Measurements from ENCODE around the gene ARHGAP6. TPM values are rescaled to one million over a fixed set of nuclear protein-coding genes. Genes with fewer than 3 reads are reported as not detected.

ARHGAP6 gene
- total and polyA plus RNA-seq, 9 of the 15 experiments (the other 6 are each of a cell fraction or from before 2014, with no cell fraction given): 12.5 to 63.6 (median 41.8) TPM

DNA sequence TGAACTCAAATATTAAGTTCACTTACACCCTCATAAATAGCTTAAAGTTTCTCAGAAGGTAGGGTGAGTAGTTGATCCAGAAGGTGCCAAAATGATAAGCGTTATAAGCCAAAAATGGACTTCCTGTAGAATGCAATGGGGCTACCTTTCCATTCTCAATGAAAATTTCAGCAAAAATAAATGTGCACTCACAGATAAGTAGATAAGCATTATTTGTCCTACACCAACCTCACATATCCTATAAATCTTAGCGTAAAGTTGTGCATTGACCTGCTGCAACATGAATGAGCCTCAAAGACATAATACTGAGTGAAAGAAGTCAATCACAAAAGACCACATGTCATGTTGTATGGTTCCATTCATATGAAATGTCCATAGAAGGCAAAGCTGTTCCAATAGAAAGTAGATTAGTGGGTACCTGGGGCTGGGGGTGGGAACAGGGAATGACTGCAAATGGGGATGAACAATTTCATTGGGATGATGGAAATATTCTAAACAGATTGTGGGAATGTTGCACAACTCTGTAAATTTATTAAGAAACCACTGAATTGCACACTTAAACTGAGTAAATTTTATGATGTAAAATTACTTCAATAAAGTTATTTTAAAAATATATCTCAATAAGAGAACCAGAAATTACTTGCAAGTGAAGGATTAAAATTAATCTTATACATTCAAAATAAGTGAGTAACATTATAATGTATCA, 271.6 kb downstream of the ARHGAP6 start:
- intact Hi-C loops (cut with micrococcal nuclease): no loop called here
- peaks cover 2% of the 10 kb centered on the region; the same call in 1 of the 3 replicates for H3K36me3 ChIP-seq (ENCODE audit: control insufficient read depth, insufficient read depth, low read length)
- H2AFZ ChIP-seq (ENCODE audit: low read depth, low read length): no peak overlapping the region
- ATAC-seq (peak; percentile 72), FAIRE-seq (no peak), DNase-seq (ENCODE audit: extremely low read depth in 1 of 4, low spot score in 3 of 4) (peak in 3 of 4 experiments; percentile 25 to 50 (median 34))
- H3K4me1 ChIP-seq (replicated peaks in 1 of 2; ENCODE audit: control insufficient read depth in 2 of 2, insufficient read depth in 2 of 2, low read length in 2 of 2): peaks cover 0 to 50% of the 10 kb centered on the region in 2 experiments; a peak in 3 of 5 replicates
- no peaks in the 10 kb centered on the region for H3K9me1 ChIP-seq (ENCODE audit: control insufficient read depth, insufficient read depth, low read length)
- no peaks in the 10 kb centered on the region for H3K9me3 ChIP-seq (replicated peaks; ENCODE audit: control insufficient read depth, insufficient read depth, low read depth, low read length)
- H3K9ac ChIP-seq (ENCODE audit: insufficient read depth in 1 of 2, low read depth in 2 of 2, low read length in 2 of 2): peak overlapping the region in 1 of 2 experiments; percentile 45; a peak in 2 of 4 replicates
- BruUV-seq (replicated peaks): no TSS peak
- no peaks in the 10 kb centered on the region for H4K20me1 ChIP-seq (replicated peaks; ENCODE audit: control insufficient read depth, insufficient read depth, low read length)
- WGBS (ENCODE audit: insufficient coverage, low coverage, missing lambda C conversion rate): 8% methylated on average over 2 of the region's 2 CpGs
- peaks cover 89% of the 10 kb centered on the region for H3K79me2 ChIP-seq (ENCODE audit: control insufficient read depth, insufficient read depth, low read length)
- no peaks in the 10 kb centered on the region for H3K27me3 ChIP-seq (ENCODE audit: control insufficient read depth in 2 of 2, insufficient read depth in 2 of 2, low read length in 2 of 2)
- in situ Hi-C loops (cut with MboI): loop anchor here (25.0 kb wide), 1 partner anchor 368 kb away; the partner anchor contains the start of gene MSL3
- H3K4me2 ChIP-seq (ENCODE audit: insufficient read depth, low read length): peak overlapping the region; percentile 39
- ChIA-PET POLR2A (interaction anchor here (0.8 to 2.2 kb wide), 3 partner anchors 8 to 68 kb away, joined by 3 to 7 read pairs (median 6); no protein-coding TSS in a partner anchor), CTCF (ENCODE audit: low intra/inter-chr PET ratio) (no interaction called here)
- peak overlapping the region; percentile 66 for H3K27ac ChIP-seq (ENCODE audit: extremely low read depth, low read depth, low read length)
- H3K4me3 ChIP-seq: no peak overlapping the region
- peak; percentile 77 to 98 for TF ChIP-seq SRF (CRISPR knock-in tag; IDR thresholded peaks at IDR 0.05)
- no peak for TF ChIP-seq CREBBP (IDR thresholded peaks at IDR 0.05; ENCODE audit: low read depth, low read length)
- TF ChIP-seq CEBPG (CRISPR knock-in tag; IDR thresholded peaks at IDR 0.05): no peak
- TF ChIP-seq CEBPG (tag; conservative IDR thresholded peaks at IDR 0.05 in 1 of 2, IDR thresholded peaks at IDR 0.05 in 1 of 2): peak in 1 of 2 experiments; percentile 68; a peak in 3 of 4 replicates
- no peak for TF ChIP-seq NFXL1 (CRISPR knock-in tag; IDR thresholded peaks at IDR 0.05)
- TF ChIP-seq EP300 (IDR thresholded peaks at IDR 0.05; ENCODE audit: low read length): peak; percentile 26; the same call in 1 of the 2 replicates
- TF ChIP-seq, protein P1, sequence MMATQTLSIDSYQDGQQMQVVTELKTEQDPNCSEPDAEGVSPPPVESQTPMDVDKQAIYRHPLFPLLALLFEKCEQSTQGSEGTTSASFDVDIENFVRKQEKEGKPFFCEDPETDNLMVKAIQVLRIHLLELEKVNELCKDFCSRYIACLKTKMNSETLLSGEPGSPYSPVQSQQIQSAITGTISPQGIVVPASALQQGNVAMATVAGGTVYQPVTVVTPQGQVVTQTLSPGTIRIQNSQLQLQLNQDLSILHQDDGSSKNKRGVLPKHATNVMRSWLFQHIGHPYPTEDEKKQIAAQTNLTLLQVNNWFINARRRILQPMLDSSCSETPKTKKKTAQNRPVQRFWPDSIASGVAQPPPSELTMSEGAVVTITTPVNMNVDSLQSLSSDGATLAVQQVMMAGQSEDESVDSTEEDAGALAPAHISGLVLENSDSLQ (IDR thresholded peaks at IDR 0.05): peak; percentile 73
- TF ChIP-seq, protein P2, sequence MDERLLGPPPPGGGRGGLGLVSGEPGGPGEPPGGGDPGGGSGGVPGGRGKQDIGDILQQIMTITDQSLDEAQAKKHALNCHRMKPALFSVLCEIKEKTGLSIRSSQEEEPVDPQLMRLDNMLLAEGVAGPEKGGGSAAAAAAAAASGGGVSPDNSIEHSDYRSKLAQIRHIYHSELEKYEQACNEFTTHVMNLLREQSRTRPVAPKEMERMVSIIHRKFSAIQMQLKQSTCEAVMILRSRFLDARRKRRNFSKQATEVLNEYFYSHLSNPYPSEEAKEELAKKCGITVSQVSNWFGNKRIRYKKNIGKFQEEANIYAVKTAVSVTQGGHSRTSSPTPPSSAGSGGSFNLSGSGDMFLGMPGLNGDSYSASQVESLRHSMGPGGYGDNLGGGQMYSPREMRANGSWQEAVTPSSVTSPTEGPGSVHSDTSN (CRISPR knock-in tag; IDR thresholded peaks at IDR 0.05; ENCODE audit: low read depth): no peak
- TF ChIP-seq, protein P2 (tag; conservative IDR thresholded peaks at IDR 0.05; ENCODE audit: low read depth): peak; percentile 62
- peak; percentile 50; the same call in 1 of the 2 replicates for TF ChIP-seq TCF3 (CRISPR knock-in tag; IDR thresholded peaks at IDR 0.05)
- peak; percentile 75 for TF ChIP-seq DPF2 (IDR thresholded peaks at IDR 0.05)
- TF ChIP-seq SOX6 (IDR thresholded peaks at IDR 0.05): peak; percentile 21; the same call in 1 of the 2 replicates
- TF ChIP-seq LEF1 (IDR thresholded peaks at IDR 0.05): peak; percentile 41; the same call in 1 of the 2 replicates
- TF ChIP-seq CXXC5 (CRISPR knock-in tag; IDR thresholded peaks at IDR 0.05): 0 out of 2 replicates have a peak, but pooled peaks have one; percentile 39
- TF ChIP-seq, protein P3, sequence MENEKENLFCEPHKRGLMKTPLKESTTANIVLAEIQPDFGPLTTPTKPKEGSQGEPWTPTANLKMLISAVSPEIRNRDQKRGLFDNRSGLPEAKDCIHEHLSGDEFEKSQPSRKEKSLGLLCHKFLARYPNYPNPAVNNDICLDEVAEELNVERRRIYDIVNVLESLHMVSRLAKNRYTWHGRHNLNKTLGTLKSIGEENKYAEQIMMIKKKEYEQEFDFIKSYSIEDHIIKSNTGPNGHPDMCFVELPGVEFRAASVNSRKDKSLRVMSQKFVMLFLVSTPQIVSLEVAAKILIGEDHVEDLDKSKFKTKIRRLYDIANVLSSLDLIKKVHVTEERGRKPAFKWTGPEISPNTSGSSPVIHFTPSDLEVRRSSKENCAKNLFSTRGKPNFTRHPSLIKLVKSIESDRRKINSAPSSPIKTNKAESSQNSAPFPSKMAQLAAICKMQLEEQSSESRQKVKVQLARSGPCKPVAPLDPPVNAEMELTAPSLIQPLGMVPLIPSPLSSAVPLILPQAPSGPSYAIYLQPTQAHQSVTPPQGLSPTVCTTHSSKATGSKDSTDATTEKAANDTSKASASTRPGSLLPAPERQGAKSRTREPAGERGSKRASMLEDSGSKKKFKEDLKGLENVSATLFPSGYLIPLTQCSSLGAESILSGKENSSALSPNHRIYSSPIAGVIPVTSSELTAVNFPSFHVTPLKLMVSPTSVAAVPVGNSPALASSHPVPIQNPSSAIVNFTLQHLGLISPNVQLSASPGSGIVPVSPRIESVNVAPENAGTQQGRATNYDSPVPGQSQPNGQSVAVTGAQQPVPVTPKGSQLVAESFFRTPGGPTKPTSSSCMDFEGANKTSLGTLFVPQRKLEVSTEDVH (IDR thresholded peaks at IDR 0.05; ENCODE audit: low read depth, partially characterized antibody): no peak
- TF ChIP-seq STAT5B (CRISPR knock-in tag; IDR thresholded peaks at IDR 0.05): no peak
